ENCODE data around the gene ATF2.

GRCh38 chr2:175164235-175164634, 3.8 kb downstream of the ATF2 start:
- TF ChIP-seq CTCF (IDR thresholded peaks at IDR 0.05; ENCODE audit: poor library complexity) (no peak), EZH2 (IDR thresholded peaks at IDR 0.05; ENCODE audit: borderline replicate concordance) (no peak)
